Measurements from ENCODE around the gene BZW2.

The BZW2 gene

GRCh38 chr7:16652888-16653287, 6.9 kb downstream of the BZW2 start:
- H3K27me3 ChIP-seq (ENCODE audit: control insufficient read depth, low read length): no peaks in the 10 kb centered on the region
- no peaks in the 10 kb centered on the region for H3K9me2 ChIP-seq (replicated peaks; ENCODE audit: control insufficient read depth, low read length)
- H3K36me3 ChIP-seq (ENCODE audit: control insufficient read depth, low read length): peaks cover 54% of the 10 kb centered on the region
- H3K4me2 ChIP-seq (ENCODE audit: low read length): no peak overlapping the region
- H4K20me1 ChIP-seq (ENCODE audit: control insufficient read depth, insufficient read depth, low read depth, low read length): peaks cover 39% of the 10 kb centered on the region
- H3F3A ChIP-seq (ENCODE audit: control insufficient read depth, insufficient read depth): 0 out of 2 replicates have a peak, but pooled peaks cover 2% of the 10 kb centered on the region
- no peaks in the 10 kb centered on the region for H3K9me3 ChIP-seq (ENCODE audit: control insufficient read depth, insufficient read depth, low read length)
- H3K79me2 ChIP-seq (ENCODE audit: control insufficient read depth, low read length): peaks cover 100% of the 10 kb centered on the region
- TF ChIP-seq CTCF (IDR thresholded peaks at IDR 0.05; ENCODE audit: low read depth, low read length, poor library complexity, severe bottlenecking) (no peak), EZH2phosphoT487 (IDR thresholded peaks at IDR 0.05; ENCODE audit: borderline replicate concordance, low read length) (no peak)
- H3K4me1 ChIP-seq (ENCODE audit: control insufficient read depth, low read length): peaks cover 31% of the 10 kb centered on the region
- no peak overlapping the region for H3K27ac ChIP-seq (ENCODE audit: low read depth, low read length)
- H3K4me3 ChIP-seq (ENCODE audit: low read length): no peak overlapping the region

- TF ChIP-seq EZH2phosphoT487 (IDR thresholded peaks at IDR 0.05; ENCODE audit: borderline replicate concordance, low read length) (no peak), CTCF (IDR thresholded peaks at IDR 0.05; ENCODE audit: low read depth, low read length, poor library complexity, severe bottlenecking) (no peak)
- H3F3A ChIP-seq (ENCODE audit: control insufficient read depth, insufficient read depth): no peaks in the 10 kb centered on the region
Observed at GRCh38 chr7:16655394-16655793, 9.4 kb downstream of the BZW2 start.

GRCh38 chr7:16656141-16656540, 10.2 kb downstream of the BZW2 start:
- Histone ChIP-seq H3K4me1 (ENCODE audit: control insufficient read depth, low read length) (peaks cover 14% of the 10 kb centered on the region), H3K9me2 (replicated peaks; ENCODE audit: control insufficient read depth, low read length) (no peaks in the 10 kb centered on the region), H3F3A (ENCODE audit: control insufficient read depth, insufficient read depth) (no peaks in the 10 kb centered on the region), H3K9me3 (ENCODE audit: control insufficient read depth, insufficient read depth, low read length) (no peaks in the 10 kb centered on the region), H4K20me1 (ENCODE audit: control insufficient read depth, insufficient read depth, low read depth, low read length) (peaks cover 25% of the 10 kb centered on the region), H3K27ac (ENCODE audit: low read depth, low read length) (no peak overlapping the region), H3K4me2 (ENCODE audit: low read length) (no peak overlapping the region), H3K79me2 (ENCODE audit: control insufficient read depth, low read length) (peaks cover 99% of the 10 kb centered on the region), H3K4me3 (ENCODE audit: low read length) (no peak overlapping the region), H3K27me3 (ENCODE audit: control insufficient read depth, low read length) (no peaks in the 10 kb centered on the region), H3K36me3 (ENCODE audit: control insufficient read depth, low read length) (peaks cover 33% of the 10 kb centered on the region)
- no peak for TF ChIP-seq EZH2phosphoT487 (IDR thresholded peaks at IDR 0.05; ENCODE audit: borderline replicate concordance, low read length)
- no peak for TF ChIP-seq CTCF (IDR thresholded peaks at IDR 0.05; ENCODE audit: low read depth, low read length, poor library complexity, severe bottlenecking)

More at GRCh38 chr7:16655394-16655793, 9.4 kb downstream of the BZW2 start:
- Histone ChIP-seq H3K4me3 (ENCODE audit: low read length) (no peak overlapping the region), H3K4me1 (ENCODE audit: control insufficient read depth, low read length) (peaks cover 10% of the 10 kb centered on the region; the same call in 1 of the 2 replicates), H3K9me3 (ENCODE audit: control insufficient read depth, insufficient read depth, low read length) (no peaks in the 10 kb centered on the region), H3K79me2 (ENCODE audit: control insufficient read depth, low read length) (peaks cover 99% of the 10 kb centered on the region), H3K4me2 (ENCODE audit: low read length) (no peak overlapping the region), H3K36me3 (ENCODE audit: control insufficient read depth, low read length) (peaks cover 33% of the 10 kb centered on the region), H3K9me2 (replicated peaks; ENCODE audit: control insufficient read depth, low read length) (no peaks in the 10 kb centered on the region), H3K27me3 (ENCODE audit: control insufficient read depth, low read length) (no peaks in the 10 kb centered on the region), H3K27ac (ENCODE audit: low read depth, low read length) (no peak overlapping the region), H4K20me1 (ENCODE audit: control insufficient read depth, insufficient read depth, low read depth, low read length) (peaks cover 25% of the 10 kb centered on the region; the same call in 1 of the 2 replicates)

Measured in DOHH2 (cell line).